NOMO-1 treated with dmso at 0.1 percent for 144 hours (cell line): ENCODE data around the gene DEDD2.
A peak's percentile ranks its signal among the peaks of the same experiment; 100 is the strongest.

Experiments used
- DNase-seq: peaks from one replicate; lab custom pipeline; 2025; ENCODE audit not compliant: unreplicated experiment; lab: John Stamatoyannopoulos, UW

DEDD2 gene

DNA sequence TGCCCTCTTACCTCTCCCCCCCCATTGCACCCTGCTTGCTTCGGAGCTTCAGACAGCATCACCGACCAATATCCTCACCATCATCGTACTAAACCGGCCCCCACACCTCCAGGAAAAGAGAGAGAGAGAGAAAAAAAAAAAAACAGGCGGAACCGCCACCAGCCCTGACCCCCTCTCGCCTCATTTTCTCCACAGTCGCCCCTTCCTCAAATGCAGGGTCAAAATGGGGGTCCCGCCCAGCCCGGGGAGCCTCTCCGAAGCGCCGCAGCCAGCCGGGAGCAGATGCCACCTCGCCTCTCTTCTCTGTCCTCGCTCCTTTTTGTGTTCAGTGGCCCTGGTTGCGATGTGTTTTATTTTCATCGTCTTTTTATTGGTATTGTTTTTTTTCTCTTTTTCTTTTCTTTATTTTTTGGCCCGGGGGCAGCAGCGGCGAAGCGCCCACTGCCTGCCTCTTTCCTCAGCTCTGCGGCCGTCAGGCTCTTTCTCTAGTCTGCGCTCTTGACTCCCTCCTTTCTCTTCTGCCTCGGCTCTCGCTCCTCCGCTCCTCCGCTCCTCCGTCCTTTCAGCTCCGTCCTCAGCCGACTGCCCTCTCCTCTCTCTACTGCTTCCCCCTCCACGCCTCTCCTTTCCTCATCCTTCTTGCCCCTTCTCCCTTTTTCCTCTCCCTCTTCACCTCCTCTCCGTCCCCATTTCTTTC is 41.4 kb downstream of the DEDD2 start:
- DNase-seq: peak; percentile 6

GRCh38 chr19:42174958-42175734 is 42.3 kb downstream of the DEDD2 start:
- DNase-seq: no peak

GRCh38 chr19:42174188-42174587 is 43.3 kb downstream of the DEDD2 start:
- no peak for DNase-seq

DNA sequence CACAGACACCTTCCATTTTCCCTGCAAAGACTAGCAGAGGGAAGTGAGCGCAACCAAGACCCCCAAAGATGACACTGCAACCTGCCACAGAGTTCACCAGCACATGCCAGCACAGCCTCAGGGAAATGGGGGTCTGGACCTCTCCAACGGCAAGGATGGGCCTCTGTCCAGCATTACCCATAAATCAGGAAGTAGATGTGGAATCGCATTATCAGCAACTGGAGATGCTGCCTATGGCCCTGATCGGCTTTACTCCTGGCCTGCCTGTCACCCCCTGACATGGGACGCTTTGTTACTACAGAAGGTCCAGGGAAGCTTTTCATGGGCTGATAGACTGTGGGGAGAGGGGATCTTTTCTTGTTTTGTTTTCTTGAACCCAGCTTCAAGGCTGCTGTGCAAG is 43.8 kb downstream of the DEDD2 start:
- no peak for DNase-seq

GRCh38 chr19:42172261-42172660 is 45.2 kb downstream of the DEDD2 start:
- DNase-seq: no peak

GRCh38 chr19:42170715-42171114 is 46.8 kb downstream of the DEDD2 start:
- no peak for DNase-seq

- DNase-seq: no peak
These were observed 47.7 kb downstream of the DEDD2 start for GRCh38 chr19:42169486-42170413.

DNA sequence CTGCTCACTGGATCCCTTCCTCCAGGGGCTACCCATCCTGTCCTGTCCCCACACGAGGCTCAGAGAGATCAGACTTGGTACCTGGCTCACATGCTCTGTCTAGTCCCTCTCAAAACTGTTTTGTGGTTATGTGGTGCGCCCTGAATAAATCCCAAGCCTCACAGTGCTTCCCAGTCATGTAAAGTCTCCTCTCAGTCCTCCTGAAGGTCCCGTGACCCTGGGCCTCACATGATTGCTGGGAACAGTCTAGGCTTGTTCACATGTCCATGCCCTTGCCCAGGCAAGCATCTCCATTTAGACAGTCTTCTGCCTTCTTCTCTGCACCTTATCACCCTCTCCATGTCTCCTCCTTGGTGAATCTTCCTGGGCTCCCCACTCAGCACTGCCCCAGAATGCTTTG is 49.3 kb downstream of the DEDD2 start:
- DNase-seq: no peak

DNA sequence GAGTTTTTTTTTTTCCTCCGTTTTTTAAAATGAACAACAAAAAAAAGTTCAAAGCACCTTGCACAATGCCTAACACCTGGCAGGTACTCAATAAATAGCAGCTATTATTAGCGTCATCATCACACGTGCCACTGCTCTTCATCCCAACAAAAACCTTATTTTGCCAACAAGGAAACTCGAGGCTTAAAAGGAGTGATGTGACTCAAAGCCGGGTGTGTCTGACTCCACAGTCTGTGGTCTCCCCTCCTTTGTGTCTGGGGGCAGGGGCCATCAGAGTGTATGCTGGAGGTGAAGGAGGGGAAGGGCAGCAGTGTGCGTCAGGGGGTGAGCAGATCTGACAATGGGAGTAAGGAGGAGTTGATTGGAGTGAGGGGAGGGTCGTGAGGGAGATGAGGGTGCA is 51.2 kb downstream of the DEDD2 start:
- no peak for DNase-seq

DNA sequence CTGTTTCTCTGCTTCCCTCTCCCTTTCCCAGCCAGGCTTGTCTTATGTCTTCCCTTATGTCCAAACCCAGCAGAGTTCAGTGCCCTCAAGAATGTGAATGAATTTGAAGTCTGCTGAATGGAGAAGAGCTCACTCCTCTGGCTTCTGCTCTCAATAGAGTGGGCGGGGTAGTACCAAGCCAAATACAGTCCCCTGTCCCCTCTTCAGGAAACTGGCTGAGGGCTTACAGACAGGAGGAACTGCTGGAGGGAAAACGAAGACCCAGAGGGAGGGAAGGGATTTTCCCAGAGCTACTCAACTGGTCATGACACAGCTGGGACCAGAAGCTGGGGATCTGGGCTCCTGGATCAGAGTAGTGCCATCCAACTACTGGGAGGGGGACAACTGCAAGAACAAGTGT is 52.3 kb downstream of the DEDD2 start:
- no peak for DNase-seq

- DNase-seq: no peak
These were observed 55.7 kb downstream of the DEDD2 start for GRCh38 chr19:42161616-42162263.

GRCh38 chr19:42159942-42160341 is 57.5 kb downstream of the DEDD2 start:
- no peak for DNase-seq

DNA sequence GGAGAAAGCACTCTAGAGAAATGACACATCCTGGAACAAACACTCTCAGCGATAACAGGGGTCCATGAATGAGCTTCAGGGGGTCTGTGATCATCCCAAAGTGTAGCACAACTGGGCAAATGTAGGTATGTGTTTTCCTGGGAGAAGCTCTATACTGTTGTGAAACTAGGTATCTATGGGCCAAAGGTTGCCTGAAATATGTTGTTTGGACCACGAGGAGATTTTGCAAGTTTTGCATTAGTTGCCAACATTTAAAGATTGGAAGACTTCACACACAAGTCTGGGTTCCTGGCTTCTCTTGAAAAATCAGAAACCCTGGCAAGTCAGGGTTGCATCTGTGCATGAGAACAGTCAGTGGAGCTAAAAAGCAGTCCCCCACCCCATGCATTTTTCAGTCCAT is 58.6 kb downstream of the DEDD2 start:
- DNase-seq: no peak

GRCh38 chr19:42156571-42156970 is 60.9 kb downstream of the DEDD2 start:
- no peak for DNase-seq

DNA sequence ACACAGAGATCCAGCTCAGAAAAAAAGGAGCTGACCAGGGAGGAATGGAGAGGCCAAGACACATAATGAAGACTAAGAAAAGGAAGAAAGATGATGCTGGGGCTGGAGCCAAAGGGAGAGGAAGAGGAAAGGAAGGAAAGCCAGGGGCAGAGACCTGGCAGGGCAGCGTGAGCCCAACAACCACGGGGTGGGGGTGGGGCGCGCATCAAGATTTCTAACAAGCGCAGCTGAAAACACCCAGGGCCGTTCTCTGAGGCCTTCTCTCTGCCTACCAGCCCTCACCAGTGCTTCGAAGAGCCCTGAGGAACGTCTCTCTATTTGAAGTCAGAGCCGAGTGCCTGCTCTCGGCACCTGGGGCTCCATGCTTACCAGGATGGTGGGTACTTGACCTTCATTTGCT is 61.7 kb downstream of the DEDD2 start:
- no peak for DNase-seq

DNA sequence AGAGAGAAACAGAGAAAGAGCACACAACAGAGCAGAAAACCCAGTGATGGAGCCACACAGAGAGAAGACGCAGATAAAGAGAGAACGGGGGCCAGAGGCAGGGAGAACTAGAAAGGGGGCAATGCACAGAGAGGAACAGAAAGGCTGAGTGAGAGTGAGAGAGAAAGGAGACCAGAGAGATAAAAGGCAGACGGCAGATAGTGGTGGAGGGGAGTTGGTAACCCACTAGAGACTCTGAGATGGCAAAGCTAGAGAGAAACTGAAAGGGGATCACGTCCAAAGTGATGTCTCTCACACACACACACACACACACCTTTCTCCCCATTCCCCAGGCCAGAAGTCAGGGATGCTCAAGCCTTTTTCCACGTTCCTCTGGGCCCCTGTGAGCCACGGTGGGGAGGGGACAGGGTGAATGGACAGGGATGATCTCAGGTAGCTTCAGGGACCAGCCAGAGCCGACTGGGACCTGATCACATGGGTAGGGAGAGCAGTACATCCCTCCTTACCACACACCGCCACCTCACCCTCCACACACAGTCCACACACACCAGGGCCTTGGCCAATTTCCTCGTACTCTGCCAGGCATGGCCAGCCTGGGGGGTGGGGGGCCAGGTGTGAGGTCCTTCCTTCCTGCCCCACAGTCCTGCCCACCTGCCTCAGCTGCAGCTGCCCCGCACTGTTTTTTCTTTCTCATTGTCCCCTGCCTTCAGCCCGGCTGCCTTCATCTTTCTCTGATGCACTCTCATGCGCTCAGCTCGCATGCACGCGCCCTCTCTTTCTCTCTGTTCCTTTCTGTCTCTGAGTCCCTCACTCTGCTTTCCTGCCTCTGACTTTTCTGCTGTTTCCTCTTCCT is 62.8 kb downstream of the DEDD2 start:
- DNase-seq: no peak

- DNase-seq: no peak
These were observed 63.6 kb downstream of the DEDD2 start for GRCh38 chr19:42153672-42154433.

DNA sequence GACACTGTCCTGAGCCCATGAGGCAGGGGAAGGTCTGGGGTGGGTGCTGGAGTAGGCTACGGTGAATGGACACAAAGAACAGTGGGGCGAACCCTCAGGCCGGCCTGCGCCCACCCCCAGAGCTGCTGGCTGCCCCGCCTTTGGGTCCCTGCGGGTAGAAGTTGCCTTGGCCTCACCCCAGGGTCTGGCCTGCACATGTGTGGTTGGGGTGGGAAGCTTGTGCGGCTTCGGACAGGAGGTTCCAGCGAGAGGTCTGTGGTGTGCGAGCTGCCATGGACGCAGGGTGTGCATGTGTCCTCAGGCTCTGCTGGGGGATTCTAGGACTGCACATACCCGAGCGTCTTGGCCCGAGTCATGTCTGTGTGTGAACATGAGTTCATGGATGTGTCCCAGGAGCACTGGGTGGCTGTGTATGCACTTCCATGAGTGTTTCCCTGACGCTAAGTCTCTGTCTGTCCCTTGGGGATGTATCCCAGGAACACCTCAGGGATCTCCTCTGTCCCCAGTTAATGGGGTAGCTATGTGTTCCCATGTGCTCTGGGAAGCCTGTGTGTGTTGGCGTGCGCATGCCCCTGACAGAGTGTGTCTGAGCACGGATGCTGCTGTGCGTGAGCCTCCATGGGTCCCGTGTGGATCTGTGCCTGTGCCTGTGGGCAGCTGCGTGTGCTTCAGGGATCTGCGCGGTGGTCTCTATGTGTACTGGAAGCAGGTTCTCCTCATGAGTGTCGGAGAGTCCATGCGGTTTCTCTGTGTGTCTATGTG is 64.4 kb downstream of the DEDD2 start:
- DNase-seq: no peak
